ENCODE data around the gene MYCBPAP.

DNA sequence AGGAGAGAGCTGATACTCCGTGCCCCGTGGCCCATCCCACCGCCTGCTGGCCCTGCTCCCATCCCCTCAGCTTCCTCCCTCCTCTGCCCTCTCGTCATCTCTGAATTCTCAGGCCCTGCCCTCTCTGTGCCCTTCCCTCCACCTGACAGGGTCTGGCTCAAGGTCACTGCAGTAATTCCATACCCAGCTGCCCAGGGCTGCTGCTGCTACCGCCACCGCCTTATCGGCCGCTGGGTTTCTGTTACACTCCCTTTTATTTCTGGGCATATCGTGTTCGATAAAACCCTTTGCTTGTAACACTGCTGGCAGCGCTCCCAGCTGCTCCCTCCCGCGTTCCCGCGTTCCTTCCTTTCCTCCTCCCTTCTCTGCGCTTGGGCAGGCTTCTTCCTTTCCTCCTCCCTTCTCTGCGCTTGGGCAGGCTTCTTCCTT, 25.5 kb downstream of the MYCBPAP start:
- TF ChIP-seq, protein P1, sequence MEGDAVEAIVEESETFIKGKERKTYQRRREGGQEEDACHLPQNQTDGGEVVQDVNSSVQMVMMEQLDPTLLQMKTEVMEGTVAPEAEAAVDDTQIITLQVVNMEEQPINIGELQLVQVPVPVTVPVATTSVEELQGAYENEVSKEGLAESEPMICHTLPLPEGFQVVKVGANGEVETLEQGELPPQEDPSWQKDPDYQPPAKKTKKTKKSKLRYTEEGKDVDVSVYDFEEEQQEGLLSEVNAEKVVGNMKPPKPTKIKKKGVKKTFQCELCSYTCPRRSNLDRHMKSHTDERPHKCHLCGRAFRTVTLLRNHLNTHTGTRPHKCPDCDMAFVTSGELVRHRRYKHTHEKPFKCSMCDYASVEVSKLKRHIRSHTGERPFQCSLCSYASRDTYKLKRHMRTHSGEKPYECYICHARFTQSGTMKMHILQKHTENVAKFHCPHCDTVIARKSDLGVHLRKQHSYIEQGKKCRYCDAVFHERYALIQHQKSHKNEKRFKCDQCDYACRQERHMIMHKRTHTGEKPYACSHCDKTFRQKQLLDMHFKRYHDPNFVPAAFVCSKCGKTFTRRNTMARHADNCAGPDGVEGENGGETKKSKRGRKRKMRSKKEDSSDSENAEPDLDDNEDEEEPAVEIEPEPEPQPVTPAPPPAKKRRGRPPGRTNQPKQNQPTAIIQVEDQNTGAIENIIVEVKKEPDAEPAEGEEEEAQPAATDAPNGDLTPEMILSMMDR (IDR thresholded peaks at IDR 0.05): no peak
- TF ChIP-seq SREBF2 (IDR thresholded peaks at IDR 0.05): no peak

Measured in A549 (cell line).